ENCODE results near the gene TSC22D4. TPM values are rescaled to one million over a fixed set of nuclear protein-coding genes. Genes with fewer than 3 reads are reported as not detected.

Gene TSC22D4
- total and polyA plus RNA-seq, 9 of the 15 experiments (the other 6 are each of a cell fraction or from before 2014, with no cell fraction given): 0.37 to 107 (median 28.7) TPM

GRCh38 chr7:100427762-100428198 lies 51.2 kb downstream of the TSC22D4 start (continued):
- TF ChIP-seq STAT6 (CRISPR knock-in tag; IDR thresholded peaks at IDR 0.05) (no peak; the same call in 1 of the 2 replicates), FOSL1 (tag; conservative IDR thresholded peaks at IDR 0.05) (no peak), ZNF696 (CRISPR knock-in tag; conservative IDR thresholded peaks at IDR 0.05) (no peak), XRCC5 (IDR thresholded peaks at IDR 0.05; ENCODE audit: low read depth, low read length) (no peak), ETS1 (conservative IDR thresholded peaks at IDR 0.05; ENCODE audit: control insufficient read depth, low read depth, low read length) (no peak), ZNF584 (CRISPR knock-in tag; IDR thresholded peaks at IDR 0.05; ENCODE audit: low read depth) (0 out of 2 replicates have a peak, but pooled peaks have one; percentile 56), CTCF (IDR thresholded peaks at IDR 0.05 in 2 of 3, conservative IDR thresholded peaks at IDR 0.05 in 1 of 3; ENCODE audit: insufficient read depth in 2 of 3, low read depth in 1 of 3, low read length in 3 of 3) (no peak; a peak in 1 of 6 replicates), DDX20 (tag; IDR thresholded peaks at IDR 0.05; ENCODE audit: low read depth) (no peak), SMAD1 (IDR thresholded peaks at IDR 0.05; ENCODE audit: low read depth, low read length, partially characterized antibody) (no peak), FOXM1 (IDR thresholded peaks at IDR 0.05; ENCODE audit: low read depth) (no peak), FOXM1 (CRISPR knock-in tag; IDR thresholded peaks at IDR 0.05; ENCODE audit: low read depth) (no peak), ZNF124 (CRISPR knock-in tag; IDR thresholded peaks at IDR 0.05) (no peak), KLF13 (tag; IDR thresholded peaks at IDR 0.05; ENCODE audit: borderline replicate concordance, low read depth) (0 out of 2 replicates have a peak, but pooled peaks have one; percentile 9), ZNF239 (CRISPR knock-in tag; IDR thresholded peaks at IDR 0.05) (peak; percentile 17; the same call in 1 of the 2 replicates), CBFA2T2 (conservative IDR thresholded peaks at IDR 0.05) (no peak), ATF7 (IDR thresholded peaks at IDR 0.05) (no peak), LARP7 (IDR thresholded peaks at IDR 0.05) (no peak), ZNF695 (CRISPR knock-in tag; IDR thresholded peaks at IDR 0.05) (0 out of 2 replicates have a peak, but pooled peaks have one; percentile 30), NR4A1 (CRISPR knock-in tag; IDR thresholded peaks at IDR 0.05) (peak; percentile 80; the same call in 1 of the 2 replicates), NR4A1 (tag; IDR thresholded peaks at IDR 0.05) (peak; percentile 90), ZNF707 (CRISPR knock-in tag; conservative IDR thresholded peaks at IDR 0.05) (no peak), ASH1L (IDR thresholded peaks at IDR 0.05; ENCODE audit: borderline replicate concordance, low read depth, partially characterized antibody) (no peak), ERF (CRISPR knock-in tag; IDR thresholded peaks at IDR 0.05) (peak; percentile 79; the same call in 1 of the 2 replicates)

All from K562 (cell line).